Dermis microvascular lymphatic vessel endothelial cell (primary cell): Measurements from ENCODE around the gene KRT32. TPM values are rescaled to one million over a fixed set of nuclear protein-coding genes. Genes with fewer than 3 reads are reported as not detected.

Experiments used
- total RNA-seq: library from RNA; depleted of rRNA; stranded (reverse); fragments of >200 nt; gene quantifications from 2 replicates; pipeline ENCODE4 v1.2.1, GENCODE V29; 2014

The KRT32 gene
- total RNA-seq, 1 donor from 2014 or later, result not detected

Other genes starting within 250 kb of the KRT32 start
- not detected in 2 replicates for gene KRTAP9-2, start 240.7 kb downstream of the KRT32 start, total RNA-seq
- gene KRTAP9-3, start 234.9 kb downstream of the KRT32 start, total RNA-seq, result not detected in 2 replicates
- gene KRTAP9-8, start 229.4 kb downstream of the KRT32 start, total RNA-seq, result not detected in 2 replicates
- not detected in 2 replicates for gene KRTAP9-4, start 217.7 kb downstream of the KRT32 start, total RNA-seq
- gene KRTAP9-9, start 212.0 kb downstream of the KRT32 start, total RNA-seq, result not detected in 2 replicates
- gene KRTAP9-6, start 202.0 kb downstream of the KRT32 start, total RNA-seq, result not detected in 2 replicates
- gene KRTAP9-7, start 191.7 kb downstream of the KRT32 start, total RNA-seq, result not detected in 2 replicates
- not detected in 2 replicates for gene KRTAP29-1, start 164.5 kb downstream of the KRT32 start, total RNA-seq
- not detected in 2 replicates for gene KRTAP16-1, start 158.1 kb downstream of the KRT32 start, total RNA-seq
- gene KRTAP17-1, start 151.7 kb downstream of the KRT32 start, total RNA-seq, result not detected in 2 replicates
- gene KRT33A, start 116.6 kb downstream of the KRT32 start, total RNA-seq, result not detected in 2 replicates
- not detected in 2 replicates for gene KRT33B, start 97.6 kb downstream of the KRT32 start, total RNA-seq
- gene KRT34, start 85.1 kb downstream of the KRT32 start, total RNA-seq, result under 0.01 TPM in 1 of 2 replicates, not detected in the other
- not detected in 2 replicates for gene KRT31, start 69.8 kb downstream of the KRT32 start, total RNA-seq
- gene KRT37, start 42.8 kb downstream of the KRT32 start, total RNA-seq, result not detected in 2 replicates
- gene KRT38, start 26.4 kb downstream of the KRT32 start, total RNA-seq, result not detected in 2 replicates
- not detected in 2 replicates for gene KRT35, start 13.8 kb upstream of the KRT32 start, total RNA-seq
- gene KRT36, start 22.5 kb upstream of the KRT32 start, total RNA-seq, result 0.38 TPM in 1 of 2 replicates, not detected in the other
- gene KRT13, start 38.2 kb upstream of the KRT32 start, total RNA-seq, result not detected in 2 replicates
- 0.13 and 1.2 TPM in 2 replicates for gene KRT15, start 51.5 kb upstream of the KRT32 start, total RNA-seq
- gene KRT19, start 60.9 kb upstream of the KRT32 start, total RNA-seq, result 4.2 and 11.3 TPM in 2 replicates
- not detected in 2 replicates for gene KRT9, start 104.7 kb upstream of the KRT32 start, total RNA-seq
- not detected in 2 replicates for gene KRT14, start 119.5 kb upstream of the KRT32 start, total RNA-seq
- gene KRT16, start 145.4 kb upstream of the KRT32 start, total RNA-seq, result not detected in 2 replicates
- gene KRT17, start 157.2 kb upstream of the KRT32 start, total RNA-seq, result 0.25 and 0.39 TPM in 2 replicates
- 43.6 and 66.6 TPM in 2 replicates for gene EIF1, start 221.5 kb upstream of the KRT32 start, total RNA-seq
- not detected in 2 replicates for gene GAST, start 244.9 kb upstream of the KRT32 start, total RNA-seq